GM12878 (cell line): ENCODE results near the gene TPRX1. TPM values are rescaled to one million over a fixed set of nuclear protein-coding genes. Genes with fewer than 3 reads are reported as not detected.

Source experiments
- ATAC-seq: fragments of 200-7000 bp; cut with Tn5 transposase; 3 replicates; pipeline ENCODE4 v1.9.1; 2020; ENCODE audit warnings: mild to moderate bottlenecking, moderate library complexity
- BruUV-seq: library from RNA; stranded (reverse); fragments of 400-500 nt; replicated peaks from 2 replicates; lab custom pipeline; 2021; lab: Mats Ljungman, UMichigan
- CTCF ChIA-PET: fragments of 300-600 bp; sonication (Branson Sonifier 250); formaldehyde crosslinking; extraction: SDS; loops from one replicate; lab custom pipeline; 2021; ENCODE audit warnings: inconsistent platforms; lab: Yijun Ruan, JAX
- POLR2A ChIA-PET: fragments of 350-600 bp; formaldehyde crosslinking; extraction: SDS; loops from one replicate; lab custom pipeline; 2021; ENCODE audit warnings: inconsistent platforms; lab: Charles Lee
- RAD21 ChIA-PET: fragments of 300-600 bp; sonication (Branson Sonifier 250); formaldehyde crosslinking; loops from one replicate; lab custom pipeline; 2023; ENCODE audit warnings: antibody characterized with exemption; ENCODE audit not compliant: unreplicated experiment; lab: Charles Lee
- SMC1A ChIA-PET: fragments of 300-600 bp; sonication (Branson Sonifier 250); formaldehyde crosslinking; loops from one replicate; lab custom pipeline; 2023; ENCODE audit not compliant: unreplicated experiment, uncharacterized antibody; lab: Charles Lee
- DNase-seq: peaks from one replicate; pipeline ENCODE4 v3.0.0-alpha.2; 2011; ENCODE audit warnings: low read depth, low spot score
- FAIRE-seq: peaks from 3 replicates; lab custom pipeline; 2011; peaks lifted over from hg19 to GRCh38; lab: Jason Lieb, UNC
- H2AFZ ChIP-seq: 2 replicates; pipeline ENCODE4 v1.6.0; 2011; ENCODE audit warnings: low read depth, low read length, control low read depth; ENCODE audit not compliant: control insufficient read depth
- H3K27ac ChIP-seq: 2 replicates; pipeline ENCODE4 v1.5.1; 2011; ENCODE audit warnings: control low read depth; ENCODE audit not compliant: control insufficient read depth, insufficient read depth
- H3K27me3 ChIP-seq, 2 experiments: replicated peaks in 1 of 2; 2 replicates each; pipeline versions ENCODE4 v1.6.0 to v1.6.1; 2011; ENCODE audit warnings: low read length in 1 of 2; ENCODE audit not compliant: control insufficient read depth in 2 of 2, insufficient read depth in 2 of 2
- H3K36me3 ChIP-seq, 2 experiments: 2 replicates each; pipeline ENCODE4 v1.5.1; 2011; ENCODE audit warnings: low read length in 1 of 2; ENCODE audit not compliant: control insufficient read depth in 2 of 2, insufficient read depth in 2 of 2
- H3K4me1 ChIP-seq: 2 replicates; pipeline ENCODE4 v1.6.1; 2011; ENCODE audit warnings: mild to moderate bottlenecking, low read length, moderate library complexity, mixed read lengths; ENCODE audit not compliant: control insufficient read depth, insufficient read depth
- H3K4me2 ChIP-seq: 2 replicates; pipeline ENCODE4 v1.6.0; 2011; ENCODE audit warnings: control low read depth; ENCODE audit not compliant: control insufficient read depth, insufficient read depth
- H3K4me3 ChIP-seq: fragments of 200-600 bp; sonication (generic); 2 replicates; pipeline ENCODE4 v1.5.1; 2016
- H3K79me2 ChIP-seq: 2 replicates; pipeline ENCODE4 v1.6.0; 2011; ENCODE audit warnings: low read length; ENCODE audit not compliant: control insufficient read depth, insufficient read depth
- H3K9ac ChIP-seq: 2 replicates; pipeline ENCODE4 v1.8.0; 2011; ENCODE audit warnings: low read length, control low read depth, mixed read lengths; ENCODE audit not compliant: control insufficient read depth, insufficient read depth
- H3K9me3 ChIP-seq: replicated peaks from 3 replicates; pipeline ENCODE4 v1.5.1; 2011; ENCODE audit warnings: mild to moderate bottlenecking, low read length; ENCODE audit not compliant: control insufficient read depth, insufficient read depth
- H4K20me1 ChIP-seq: 2 replicates; pipeline ENCODE4 v1.6.0; 2011; ENCODE audit not compliant: control insufficient read depth, insufficient read depth
- CBFB ChIP-seq: IDR thresholded peaks from 2 replicates; pipeline ENCODE4 v1.6.1; 2016; ENCODE audit warnings: antibody characterized with exemption, low read depth
- CBX3 ChIP-seq: fragments of 200-600 bp; sonication (generic); IDR thresholded peaks from 2 replicates; pipeline ENCODE4 v1.6.1; 2016; ENCODE audit warnings: low read depth, borderline replicate concordance
- MLLT1 ChIP-seq: fragments of 450-650 bp; IDR thresholded peaks from 2 replicates; pipeline ENCODE4 v1.6.1; 2016; ENCODE audit warnings: mild to moderate bottlenecking
- SMC3 ChIP-seq: IDR thresholded peaks from 2 replicates; pipeline ENCODE4 v1.6.1; 2011; ENCODE audit warnings: low read length, improper control_type of control experiment, borderline replicate concordance
- WGBS: methylation state at CpG from one replicate; pipeline ENCODE4 v1.1.6; 2016; ENCODE audit warnings: low lambda C conversion rate; ENCODE audit not compliant: insufficient replicate concordance, insufficient coverage; ENCODE audit errors: missing lambda C conversion rate; 5-methylcytosine and 5-hydroxymethylcytosine counted together
- in situ Hi-C: fragments of 300-500 bp; cut with MboI; formaldehyde crosslinking; loops from 9 replicates; pipeline ENCODE4 v1.14.3; 2018; ENCODE audit warnings: mixed read lengths
- intact Hi-C: fragments of 100-400 bp; cut with micrococcal nuclease; formaldehyde crosslinking; loops from one replicate; pipeline ENCODE4 v1.14.2; 2022; ENCODE audit not compliant: unreplicated experiment
- polyA plus RNA-seq, 11 experiments: library from polyadenylated mRNA; depleted of rRNA in 4 of 11; unstranded in 6 of 11; stranded (reverse) in 5 of 11; fragments of >200 nt; fragmentation: Nextera tagmentation in 4 of 11; fragmentation: Illumina TruSeq in 1 of 11; extraction: Ambion mirVana in 4 of 11; extraction: Trizol in 1 of 11; gene quantifications; 1 replicate in 1 of 11; 2 replicates in 10 of 11; pipeline versions ENCODE4 v1.2.1 to v1.2.3, GENCODE V29; 2011 to 2016; ENCODE audit warnings: inconsistent platforms in 2 of 11, missing spikeins in 2 of 11, low read depth in 1 of 11
- total RNA-seq, 4 experiments: library from RNA; depleted of rRNA in 3 of 4; stranded (reverse); fragments of >200 nt in 3 of 4; fragmentation: Illumina TruSeq in 1 of 4; extraction: Trizol in 1 of 4; gene quantifications; 2 replicates each; pipeline versions ENCODE4 v1.2.1 to v1.2.3, GENCODE V29; 2013 to 2021
- TF ChIP-seq, protein P1 (sequence below): fragments of 150-350 bp; IDR thresholded peaks from 2 replicates; pipeline ENCODE4 v1.6.1; 2014; ENCODE audit warnings: mild to moderate bottlenecking, low read depth, low read length

Gene TPRX1
- total and polyA plus RNA-seq, 10 of the 15 experiments (the other 5 are each of a cell fraction or from before 2014, with no cell fraction given): not detected

GRCh38 chr19:47779524-47780214, 24.7 kb downstream of the TPRX1 start:
- Histone ChIP-seq H3K27me3 (no peaks in the 10 kb centered on the region), H3K9me3 (no peaks in the 10 kb centered on the region), H3K36me3 (no peaks in the 10 kb centered on the region; a peak in 1 of 4 replicates), H3K4me3 (peak overlapping the region; percentile 94), H3K9ac (0 out of 2 replicates have a peak overlapping the region, but pooled peaks have one; percentile 73), H3K4me1 (peaks cover 6% of the 10 kb centered on the region), H3K27ac (no peak overlapping the region; the same call in 1 of the 2 replicates), H3K79me2 (peaks cover 18% of the 10 kb centered on the region), H4K20me1 (no peaks in the 10 kb centered on the region), H2AFZ (no peak overlapping the region), H3K4me2 (peak overlapping the region; percentile 93)
- in situ Hi-C loops (no loop called here), intact Hi-C loops (no loop called here)
- TF ChIP-seq CBX3 (no peak), MLLT1 (0 out of 2 replicates have a peak, but pooled peaks have one; percentile 43)
- ChIA-PET RAD21 (no interaction called here), CTCF (interaction anchor here (0.9 to 1.2 kb wide), 2 partner anchors 15 to 343 kb away, joined by 3 to 5 read pairs; no protein-coding TSS in a partner anchor), POLR2A (interaction anchor here (0.6 to 0.7 kb wide), 2 partner anchors 178 to 188 kb away, joined by 3 read pairs; no protein-coding TSS in a partner anchor), SMC1A (interaction anchor here (0.7 kb wide), 1 partner anchor 73 kb away, joined by 3 read pairs; no protein-coding TSS in a partner anchor)
- ATAC-seq (no peak), FAIRE-seq (no peak), DNase-seq (no peak)
- no TSS peak for BruUV-seq
- 94% methylated on average over 24 of the region's 24 CpGs for WGBS

DNA sequence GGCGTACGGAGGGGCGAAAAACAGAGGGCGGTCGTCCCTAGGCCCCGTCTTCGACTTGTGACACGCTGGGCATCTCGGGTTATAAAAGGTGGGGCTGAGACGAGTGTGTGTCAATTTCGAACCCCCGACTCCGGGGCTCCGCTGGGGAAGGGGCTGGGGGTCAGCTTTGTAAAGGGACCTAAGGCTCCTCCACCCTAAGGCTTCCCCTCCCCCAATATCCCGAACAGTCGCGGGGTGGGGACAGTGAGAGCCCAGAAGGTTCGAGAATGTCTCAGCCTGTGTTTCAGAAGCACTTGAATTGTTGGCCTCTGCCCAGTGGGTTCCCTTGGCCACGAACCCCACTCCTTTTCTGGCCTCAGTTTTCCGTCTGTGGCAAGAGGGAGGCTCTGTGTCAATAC, 25.4 kb downstream of the TPRX1 start:
- in situ Hi-C loops: no loop called here
- ChIA-PET RAD21 (no interaction called here), CTCF (no interaction called here), SMC1A (no interaction called here), POLR2A (interaction anchor here (0.6 kb wide), 1 partner anchor 1627 kb away, joined by 5 read pairs; no protein-coding TSS in a partner anchor)
- BruUV-seq: TSS peak; percentile 79
- TF ChIP-seq, protein P1, sequence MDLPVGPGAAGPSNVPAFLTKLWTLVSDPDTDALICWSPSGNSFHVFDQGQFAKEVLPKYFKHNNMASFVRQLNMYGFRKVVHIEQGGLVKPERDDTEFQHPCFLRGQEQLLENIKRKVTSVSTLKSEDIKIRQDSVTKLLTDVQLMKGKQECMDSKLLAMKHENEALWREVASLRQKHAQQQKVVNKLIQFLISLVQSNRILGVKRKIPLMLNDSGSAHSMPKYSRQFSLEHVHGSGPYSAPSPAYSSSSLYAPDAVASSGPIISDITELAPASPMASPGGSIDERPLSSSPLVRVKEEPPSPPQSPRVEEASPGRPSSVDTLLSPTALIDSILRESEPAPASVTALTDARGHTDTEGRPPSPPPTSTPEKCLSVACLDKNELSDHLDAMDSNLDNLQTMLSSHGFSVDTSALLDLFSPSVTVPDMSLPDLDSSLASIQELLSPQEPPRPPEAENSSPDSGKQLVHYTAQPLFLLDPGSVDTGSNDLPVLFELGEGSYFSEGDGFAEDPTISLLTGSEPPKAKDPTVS: peak; percentile 89; the same call in 1 of the 2 replicates
- TF ChIP-seq SMC3 (no peak), CBFB (no peak)
- H3K4me2 ChIP-seq: peak overlapping the region; percentile 93
- peaks cover 18% of the 10 kb centered on the region for H3K79me2 ChIP-seq
- H3K27ac ChIP-seq: peak overlapping the region; percentile 90
- H3K36me3 ChIP-seq: no peaks in the 10 kb centered on the region; a peak in 1 of 4 replicates
- H3K4me1 ChIP-seq: peaks cover 6% of the 10 kb centered on the region
- DNase-seq (no peak), ATAC-seq (peak; percentile 26), FAIRE-seq (no peak)
- 2% methylated on average over 15 of the region's 20 CpGs for WGBS
- no peaks in the 10 kb centered on the region for H3K27me3 ChIP-seq
- H3K9ac ChIP-seq: peak overlapping the region; percentile 73
- peak overlapping the region; percentile 97 for H2AFZ ChIP-seq
- intact Hi-C loops: no loop called here
- H3K9me3 ChIP-seq: no peaks in the 10 kb centered on the region
- H3K4me3 ChIP-seq: peak overlapping the region; percentile 94
- no peaks in the 10 kb centered on the region for H4K20me1 ChIP-seq
